Measurements from ENCODE around the gene STUB1. TPM values are rescaled to one million over a fixed set of nuclear protein-coding genes. Genes with fewer than 3 reads are reported as not detected.
A peak's percentile ranks its signal among the peaks of the same experiment; 100 is the strongest.

The STUB1 gene
- total RNA-seq, 4 donors from 2014 or later = 116 to 143 (median 125) TPM

DNA sequence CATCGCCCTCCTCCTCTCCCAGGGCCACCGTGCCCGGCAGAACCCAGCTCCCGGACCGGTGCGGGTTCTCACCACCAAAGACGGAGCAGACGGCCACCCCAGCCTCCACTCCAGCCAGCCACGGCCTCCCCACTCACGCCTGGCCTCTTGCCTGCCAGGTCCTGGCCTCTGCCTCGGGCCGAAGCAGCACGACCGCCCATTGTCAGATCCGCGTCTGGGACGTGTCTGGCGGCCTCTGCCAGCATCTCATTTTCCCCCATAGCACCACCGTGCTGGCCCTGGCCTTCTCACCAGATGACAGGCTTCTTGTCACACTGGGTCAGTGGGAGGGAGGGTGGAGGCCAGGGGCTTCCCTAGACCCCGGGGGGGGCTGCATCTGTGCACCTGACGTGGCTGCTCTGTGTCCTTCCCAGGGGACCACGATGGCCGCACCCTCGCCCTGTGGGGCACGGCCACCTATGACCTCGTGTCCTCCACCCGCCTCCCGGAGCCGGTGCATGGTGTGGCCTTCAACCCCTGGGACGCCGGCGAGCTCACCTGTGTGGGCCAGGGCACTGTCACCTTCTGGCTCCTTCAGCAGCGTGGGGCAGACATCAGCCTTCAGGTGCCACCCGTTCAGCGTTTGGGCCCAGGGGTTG is 18.9 kb upstream of the STUB1 start:
- peaks cover 8% of the 10 kb centered on the region for H3K4me1 ChIP-seq
- no peak overlapping the region for H3K4me3 ChIP-seq
- no peak for TF ChIP-seq POLR2AphosphoS5 (IDR thresholded peaks at IDR 0.05)
- TF ChIP-seq POLR2A (IDR thresholded peaks at IDR 0.05) = no peak
- TF ChIP-seq EP300 (IDR thresholded peaks at IDR 0.05) = no peak
- TF ChIP-seq, protein P1, sequence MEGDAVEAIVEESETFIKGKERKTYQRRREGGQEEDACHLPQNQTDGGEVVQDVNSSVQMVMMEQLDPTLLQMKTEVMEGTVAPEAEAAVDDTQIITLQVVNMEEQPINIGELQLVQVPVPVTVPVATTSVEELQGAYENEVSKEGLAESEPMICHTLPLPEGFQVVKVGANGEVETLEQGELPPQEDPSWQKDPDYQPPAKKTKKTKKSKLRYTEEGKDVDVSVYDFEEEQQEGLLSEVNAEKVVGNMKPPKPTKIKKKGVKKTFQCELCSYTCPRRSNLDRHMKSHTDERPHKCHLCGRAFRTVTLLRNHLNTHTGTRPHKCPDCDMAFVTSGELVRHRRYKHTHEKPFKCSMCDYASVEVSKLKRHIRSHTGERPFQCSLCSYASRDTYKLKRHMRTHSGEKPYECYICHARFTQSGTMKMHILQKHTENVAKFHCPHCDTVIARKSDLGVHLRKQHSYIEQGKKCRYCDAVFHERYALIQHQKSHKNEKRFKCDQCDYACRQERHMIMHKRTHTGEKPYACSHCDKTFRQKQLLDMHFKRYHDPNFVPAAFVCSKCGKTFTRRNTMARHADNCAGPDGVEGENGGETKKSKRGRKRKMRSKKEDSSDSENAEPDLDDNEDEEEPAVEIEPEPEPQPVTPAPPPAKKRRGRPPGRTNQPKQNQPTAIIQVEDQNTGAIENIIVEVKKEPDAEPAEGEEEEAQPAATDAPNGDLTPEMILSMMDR (IDR thresholded peaks at IDR 0.05) = no peak
- peaks cover 29% of the 10 kb centered on the region for H3K36me3 ChIP-seq
- no peaks in the 10 kb centered on the region for H3K9me3 ChIP-seq
- WGBS = 79% methylated on average over 7 of the region's 35 CpGs
- no peak overlapping the region for H3K27ac ChIP-seq
- no peaks in the 10 kb centered on the region for H3K27me3 ChIP-seq
- no peak for DNase-seq (ENCODE audit: low spot score in 2 of 2)

DNA sequence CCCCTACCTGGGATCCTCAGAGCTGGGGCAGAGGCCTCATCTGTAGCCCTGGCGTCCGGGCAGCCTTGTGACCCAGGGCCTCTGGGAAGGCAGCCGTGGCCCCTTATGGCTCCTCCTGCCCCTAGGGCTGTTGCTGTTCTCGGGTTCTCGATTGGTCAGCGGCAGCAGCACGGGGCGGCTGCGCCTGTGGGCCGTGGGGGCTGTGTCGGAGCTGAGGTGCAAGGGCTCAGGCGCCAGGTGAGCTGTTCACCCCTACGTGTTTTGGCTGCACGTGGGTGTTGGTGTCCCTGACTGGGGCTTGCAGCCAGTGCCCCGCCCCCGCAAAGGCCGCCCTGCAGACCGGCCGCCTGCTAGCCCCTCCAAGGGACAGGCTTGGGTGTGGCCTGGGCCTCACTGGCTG is 18.1 kb upstream of the STUB1 start:
- 90% methylated on average over 2 of the region's 19 CpGs for WGBS

DNA sequence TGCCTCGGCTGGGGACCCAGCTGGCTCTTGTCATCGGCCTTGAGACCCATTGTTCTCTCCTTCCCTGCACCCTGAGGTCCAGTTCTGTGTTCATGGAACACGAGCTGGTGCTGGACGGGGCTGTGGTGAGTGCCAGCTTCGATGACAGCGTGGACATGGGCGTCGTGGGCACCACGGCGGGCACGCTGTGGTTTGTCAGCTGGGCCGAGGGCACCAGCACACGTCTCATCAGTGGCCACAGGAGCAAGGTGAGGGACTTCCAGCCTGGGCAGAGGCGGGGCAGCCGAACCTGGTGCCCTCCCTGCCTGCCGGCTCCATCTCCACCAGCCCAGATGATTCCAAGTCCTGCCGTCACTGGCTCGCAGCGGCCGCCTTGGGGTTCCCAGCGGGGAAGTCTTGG is 17.6 kb upstream of the STUB1 start:
- DNase-seq (ENCODE audit: low spot score in 2 of 2) = no peak
- Histone ChIP-seq H3K9me3 (no peaks in the 10 kb centered on the region), H3K4me3 (no peak overlapping the region), H3K4me1 (peaks cover 20% of the 10 kb centered on the region), H3K27me3 (no peaks in the 10 kb centered on the region), H3K36me3 (peaks cover 16% of the 10 kb centered on the region), H3K27ac (no peak overlapping the region)
- WGBS = 96% methylated on average over 9 of the region's 21 CpGs
- TF ChIP-seq POLR2AphosphoS5 (IDR thresholded peaks at IDR 0.05) = no peak
- TF ChIP-seq, protein P1 (IDR thresholded peaks at IDR 0.05) = no peak
- no peak for TF ChIP-seq POLR2A (IDR thresholded peaks at IDR 0.05)
- no peak for TF ChIP-seq EP300 (IDR thresholded peaks at IDR 0.05)

More for the DNA sequence above, 18.1 kb upstream of the STUB1 start:
- H3K27me3 ChIP-seq = no peaks in the 10 kb centered on the region
- no peak overlapping the region for H3K27ac ChIP-seq
- H3K4me1 ChIP-seq = peaks cover 15% of the 10 kb centered on the region
- TF ChIP-seq POLR2A (IDR thresholded peaks at IDR 0.05) = no peak
- TF ChIP-seq, protein P1 (IDR thresholded peaks at IDR 0.05) = no peak
- no peak for TF ChIP-seq EP300 (IDR thresholded peaks at IDR 0.05)
- no peak for TF ChIP-seq POLR2AphosphoS5 (IDR thresholded peaks at IDR 0.05)
- H3K36me3 ChIP-seq = peaks cover 21% of the 10 kb centered on the region
- H3K9me3 ChIP-seq = no peaks in the 10 kb centered on the region
- H3K4me3 ChIP-seq = no peak overlapping the region
- no peak for DNase-seq (ENCODE audit: low spot score in 2 of 2)

DNA sequence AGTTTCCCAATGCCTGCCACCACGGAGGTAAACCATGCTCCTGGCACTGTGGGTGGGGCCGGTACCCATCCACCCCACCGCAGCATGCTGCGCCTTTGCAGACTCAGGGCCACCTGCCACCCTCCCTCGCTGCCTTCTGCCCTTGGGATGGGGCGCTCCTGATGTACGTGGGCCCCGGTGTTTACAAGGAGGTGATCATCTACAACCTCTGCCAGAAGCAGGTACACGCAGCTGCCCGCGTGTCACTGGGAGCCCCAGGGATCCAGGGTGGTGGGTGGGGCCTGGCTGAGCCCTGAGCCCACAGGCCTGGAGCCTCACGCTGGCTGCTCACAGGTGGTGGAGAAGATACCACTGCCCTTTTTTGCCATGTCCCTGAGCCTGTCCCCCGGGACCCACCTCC is 13.6 kb upstream of the STUB1 start:
- Histone ChIP-seq H3K27me3 (no peaks in the 10 kb centered on the region), H3K9me3 (no peaks in the 10 kb centered on the region), H3K4me3 (no peak overlapping the region), H3K4me1 (peaks cover 27% of the 10 kb centered on the region), H3K36me3 (peaks cover 27% of the 10 kb centered on the region), H3K27ac (no peak overlapping the region)
- WGBS = no CpG with 5 or more reads among the region's 13 CpGs
- no peak for DNase-seq (ENCODE audit: low spot score in 2 of 2)
- no peak for TF ChIP-seq EP300 (IDR thresholded peaks at IDR 0.05)

DNA sequence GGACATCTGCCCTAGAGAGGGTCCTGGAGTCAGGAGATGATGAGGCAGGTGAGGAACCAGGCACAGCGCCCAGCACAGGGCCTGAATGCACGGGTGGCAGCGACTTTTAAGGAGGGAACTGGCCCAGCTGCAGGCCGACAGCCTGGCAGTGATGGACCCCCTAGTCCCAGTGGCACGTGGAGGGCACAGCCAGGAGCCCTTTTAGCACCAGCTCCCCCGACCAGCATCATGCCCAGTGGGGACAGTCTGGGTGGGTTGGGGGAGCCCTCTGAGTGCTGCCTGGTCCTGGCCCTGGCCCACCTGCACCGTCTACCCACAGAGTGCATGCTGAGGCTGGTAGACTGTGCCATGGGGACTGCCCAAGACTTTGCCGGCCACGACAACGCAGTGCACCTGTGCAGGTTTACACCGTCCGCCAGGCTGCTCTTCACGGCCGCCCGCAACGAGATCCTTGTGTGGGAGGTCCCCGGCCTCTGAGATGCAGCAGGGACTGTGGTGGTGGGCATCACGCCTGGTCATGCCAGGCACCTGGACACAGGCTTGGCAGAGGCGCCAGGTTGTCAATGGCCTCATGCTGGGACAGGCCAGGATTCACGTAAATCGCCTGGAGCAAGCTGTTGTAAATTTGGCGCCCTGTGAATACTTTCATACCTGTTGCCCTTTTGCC is 13.0 kb upstream of the STUB1 start:
- Histone ChIP-seq H3K36me3 (peaks cover 34% of the 10 kb centered on the region), H3K9me3 (no peaks in the 10 kb centered on the region), H3K27me3 (no peaks in the 10 kb centered on the region), H3K4me1 (peaks cover 27% of the 10 kb centered on the region), H3K27ac (no peak overlapping the region), H3K4me3 (peak overlapping the region; percentile 84)
- no peak for TF ChIP-seq POLR2AphosphoS5 (IDR thresholded peaks at IDR 0.05)
- TF ChIP-seq, protein P1 (IDR thresholded peaks at IDR 0.05) = no peak
- no peak for TF ChIP-seq EP300 (IDR thresholded peaks at IDR 0.05)
- TF ChIP-seq POLR2A (IDR thresholded peaks at IDR 0.05) = no peak
- DNase-seq (ENCODE audit: low spot score in 2 of 2) = no peak
- WGBS = 65% methylated on average over 10 of the region's 22 CpGs
